Measurements from ENCODE around the gene INO80.

DNA sequence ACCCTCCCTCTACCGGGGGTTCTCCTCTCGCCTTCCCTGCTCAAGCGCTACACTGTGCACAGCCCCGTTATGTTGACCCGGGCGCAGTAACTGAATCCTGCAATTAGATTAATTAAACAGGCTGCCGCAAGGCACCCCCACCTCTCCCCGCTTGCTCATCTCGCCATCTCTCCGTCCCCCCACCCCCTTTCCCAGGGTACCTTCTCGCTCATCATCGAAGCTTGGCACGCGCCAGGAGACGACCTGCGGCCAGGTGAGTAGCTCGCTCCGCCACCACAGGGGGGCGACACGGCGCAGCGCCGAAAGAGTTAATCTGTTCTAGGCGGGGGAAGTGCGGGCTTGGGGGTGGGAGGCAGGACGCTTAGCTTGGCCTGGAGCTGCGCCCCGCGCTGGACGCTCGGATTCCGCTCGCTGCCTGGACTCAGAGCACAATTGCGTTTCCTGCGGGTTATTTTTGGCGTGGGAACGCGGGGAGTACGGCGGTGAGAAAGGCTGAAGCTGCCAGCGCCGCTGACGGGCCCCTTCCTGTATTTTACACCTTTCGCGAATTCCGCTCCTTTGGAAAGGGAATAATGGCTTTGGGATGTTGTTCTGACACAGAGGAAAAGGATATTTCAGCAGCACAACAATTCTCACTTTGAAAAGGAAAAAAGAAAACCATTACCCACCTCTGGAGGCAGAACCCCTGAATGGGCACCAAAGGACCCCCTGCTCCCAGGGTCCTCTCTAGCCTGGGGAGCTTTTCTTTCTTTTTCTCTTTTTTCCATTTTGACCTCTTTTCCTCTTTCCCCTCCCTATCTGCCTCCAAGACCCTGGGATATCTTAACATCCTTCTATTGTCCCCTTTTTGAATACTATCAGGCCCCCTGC lies 185.4 kb downstream of the INO80 start:
- TF ChIP-seq EZH2 (IDR thresholded peaks at IDR 0.05) (no peak), POLR2AphosphoS5 (IDR thresholded peaks at IDR 0.05; ENCODE audit: borderline replicate concordance, low read depth, low read length) (no peak)
